ENCODE data around the gene KHDRBS1.
"Not testable (repeated sequence)": the region's sequence is repeated elsewhere in the genome, so short reads cannot be mapped to it uniquely, and the experiment has no call there.

The KHDRBS1 gene

DNA sequence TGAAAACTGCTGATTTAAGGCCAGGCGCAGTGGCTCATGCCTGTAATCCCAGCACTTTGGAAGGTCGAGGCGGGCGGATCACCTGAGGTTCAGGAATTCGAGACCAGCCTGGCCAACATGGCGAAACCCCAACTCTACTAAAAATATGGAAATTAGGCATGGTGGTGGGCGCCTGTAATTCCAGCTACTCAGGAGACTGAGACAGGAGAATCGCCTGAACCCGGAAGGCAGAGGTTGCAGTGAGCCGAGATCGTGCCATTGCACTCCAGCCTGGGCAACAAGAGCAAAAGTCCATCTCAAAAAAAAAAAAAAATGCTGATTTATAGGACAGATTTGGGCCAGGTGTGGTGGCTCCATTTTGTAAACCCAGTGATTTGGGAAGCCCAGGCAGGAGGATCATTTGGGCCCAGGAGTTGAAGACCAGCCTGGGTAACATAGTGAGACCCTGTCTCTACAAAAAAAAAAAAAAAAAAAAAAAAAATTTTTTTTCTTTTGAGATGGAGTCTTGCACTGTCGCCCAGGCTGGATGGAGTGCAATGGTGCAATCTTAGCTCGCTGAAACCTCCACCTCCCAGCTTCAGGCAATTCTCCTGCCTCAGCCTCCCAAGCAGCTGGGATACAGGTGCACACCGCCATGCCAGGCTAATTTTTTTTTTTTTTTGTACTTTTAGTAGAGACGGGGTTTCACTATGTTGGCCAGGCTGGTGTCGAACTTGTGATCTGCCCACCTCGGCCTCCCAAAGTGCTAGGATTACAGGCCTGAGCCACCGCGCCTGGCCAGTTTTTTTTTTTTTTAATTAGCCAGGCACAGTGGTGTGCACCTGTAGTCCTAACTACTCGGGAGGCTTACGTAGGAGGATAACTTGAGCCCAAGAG lies 52.2 kb downstream of the KHDRBS1 start:
- not testable (repeated sequence) for H3K27me3 ChIP-seq (ENCODE audit: low read depth, low read length); H3K36me3 ChIP-seq (ENCODE audit: control insufficient read depth in 1 of 2, insufficient read depth in 2 of 2, low read length in 2 of 2); H3K9me3 ChIP-seq (ENCODE audit: control insufficient read depth in 1 of 2, low read length in 2 of 2); H3K27ac ChIP-seq (ENCODE audit: low read length); H3K4me3 ChIP-seq (ENCODE audit: low read depth in 1 of 2, low read length in 2 of 2)
- H3K4me1 ChIP-seq (ENCODE audit: control insufficient read depth in 1 of 2, insufficient read depth in 2 of 2, low read length in 2 of 2), result peaks cover 11 to 16% of the 10 kb centered on the region in 2 donors

DNA sequence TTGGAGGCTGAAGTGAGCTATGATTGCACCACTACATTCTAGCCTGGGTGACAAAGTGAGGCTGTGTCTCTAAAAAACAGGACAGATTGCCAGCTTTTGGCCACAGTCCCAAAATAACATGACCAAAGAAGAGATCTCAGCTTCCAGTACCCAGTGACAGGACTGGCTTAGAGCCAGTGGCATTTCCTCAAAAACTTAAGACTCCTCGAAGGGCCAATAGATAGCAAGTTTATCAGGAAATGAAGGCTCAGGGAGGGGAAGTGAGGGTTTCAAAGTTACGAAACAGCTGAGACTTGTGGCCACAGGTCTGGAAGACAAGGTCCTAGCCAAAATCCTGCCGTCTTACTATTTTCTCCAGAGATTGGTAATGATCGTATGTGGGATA lies 52.8 kb downstream of the KHDRBS1 start:
- Histone ChIP-seq H3K4me3 (ENCODE audit: low read depth in 1 of 2, low read length in 2 of 2) (no peak overlapping the region), H3K36me3 (ENCODE audit: control insufficient read depth in 1 of 2, insufficient read depth in 2 of 2, low read length in 2 of 2) (peaks cover 1 to 2% of the 10 kb centered on the region in 2 donors), H3K9me3 (ENCODE audit: control insufficient read depth in 1 of 2, low read length in 2 of 2) (no peaks in the 10 kb centered on the region), H3K27me3 (ENCODE audit: low read depth, low read length) (no peaks in the 10 kb centered on the region), H3K27ac (ENCODE audit: low read length) (no peak overlapping the region), H3K4me1 (ENCODE audit: control insufficient read depth in 1 of 2, insufficient read depth in 2 of 2, low read length in 2 of 2) (peaks cover 11 to 16% of the 10 kb centered on the region in 2 donors)

DNA sequence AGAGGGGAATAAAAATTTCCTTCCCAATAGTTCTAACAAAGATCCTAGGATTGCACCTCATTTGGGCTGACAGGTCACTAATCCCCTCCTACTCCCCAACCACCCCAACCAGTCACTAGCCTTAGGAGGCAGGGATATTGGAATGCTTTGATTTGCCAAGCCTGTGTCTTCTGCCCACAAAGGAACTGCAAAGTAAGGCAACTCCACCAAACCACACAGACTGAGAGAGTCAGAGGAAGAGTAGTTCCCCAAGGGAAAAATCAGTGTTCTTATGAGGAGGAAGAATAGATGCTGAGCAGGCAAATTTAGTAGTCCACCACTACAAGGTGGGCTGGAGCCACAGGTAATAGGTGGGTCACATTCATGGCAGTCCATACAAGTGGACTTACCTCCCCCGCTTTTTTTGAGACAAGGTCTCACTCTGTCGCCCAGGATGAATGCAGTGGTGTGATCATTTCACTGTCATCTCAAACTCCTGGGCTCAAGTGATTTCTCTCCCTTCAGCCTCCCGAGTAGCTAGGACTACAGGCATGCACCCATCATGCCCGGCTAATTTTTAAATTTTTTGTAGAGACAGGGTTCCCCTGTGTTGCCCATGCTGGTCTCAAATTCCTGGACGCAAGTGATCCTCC lies 55.4 kb downstream of the KHDRBS1 start:
- Histone ChIP-seq H3K4me3 (ENCODE audit: low read depth in 1 of 2, low read length in 2 of 2) (no peak overlapping the region), H3K9me3 (ENCODE audit: control insufficient read depth in 1 of 2, low read length in 2 of 2) (no peaks in the 10 kb centered on the region), H3K27ac (ENCODE audit: low read length) (no peak overlapping the region), H3K4me1 (ENCODE audit: control insufficient read depth in 1 of 2, insufficient read depth in 2 of 2, low read length in 2 of 2) (peaks cover 10 to 11% of the 10 kb centered on the region in 2 donors), H3K27me3 (ENCODE audit: low read depth, low read length) (no peaks in the 10 kb centered on the region), H3K36me3 (ENCODE audit: control insufficient read depth in 1 of 2, insufficient read depth in 2 of 2, low read length in 2 of 2) (no peaks in the 10 kb centered on the region)

DNA sequence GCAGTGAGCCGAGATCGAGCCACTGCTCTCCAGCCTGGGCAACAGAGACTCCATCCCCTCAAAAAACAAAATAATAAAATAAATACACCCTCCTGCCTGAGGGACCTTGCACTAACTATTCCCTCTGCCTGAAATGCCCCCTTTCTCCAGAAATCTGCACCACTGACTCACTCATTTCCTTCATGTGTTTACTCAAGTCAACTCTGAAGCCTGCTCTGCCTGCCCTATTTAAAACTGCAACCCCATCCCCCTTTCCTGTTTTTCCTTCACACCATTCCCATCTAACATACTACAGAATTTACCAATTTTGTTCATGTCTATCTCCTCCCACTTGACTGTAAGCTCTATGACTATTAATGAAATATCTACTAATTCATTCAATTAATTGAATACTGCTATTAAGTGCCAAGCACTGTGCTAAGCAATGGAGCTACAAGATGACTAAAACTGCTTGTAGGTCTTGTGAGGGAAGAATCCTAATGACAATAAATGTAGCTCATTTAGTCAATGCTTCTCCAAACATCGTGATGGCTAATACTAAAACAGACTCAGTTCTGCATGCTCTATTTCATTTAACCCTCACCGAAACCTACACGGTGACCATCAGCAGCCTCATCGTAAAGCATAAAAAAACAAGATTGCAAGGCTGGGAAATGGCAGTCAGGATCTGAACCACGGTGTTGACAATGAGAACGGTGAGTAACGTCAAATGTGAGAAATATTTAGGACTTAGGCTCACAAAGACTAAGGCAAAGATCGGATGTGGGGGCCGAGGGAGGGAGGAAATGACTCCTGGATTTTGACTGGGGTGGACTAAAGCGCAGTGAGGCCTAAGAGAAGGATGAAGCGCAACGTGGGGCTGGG lies 58.3 kb downstream of the KHDRBS1 start:
- Histone ChIP-seq H3K4me1 (ENCODE audit: control insufficient read depth in 1 of 2, insufficient read depth in 2 of 2, low read length in 2 of 2) (peaks cover 3 to 11% of the 10 kb centered on the region in 2 donors), H3K9me3 (ENCODE audit: control insufficient read depth in 1 of 2, low read length in 2 of 2) (no peaks in the 10 kb centered on the region), H3K4me3 (ENCODE audit: low read depth in 1 of 2, low read length in 2 of 2) (peak overlapping the region; percentile 86 to 88), H3K27me3 (ENCODE audit: low read depth, low read length) (no peaks in the 10 kb centered on the region), H3K27ac (ENCODE audit: low read length) (peak overlapping the region; percentile 79), H3K36me3 (ENCODE audit: control insufficient read depth in 1 of 2, insufficient read depth in 2 of 2, low read length in 2 of 2) (peaks cover 5 to 9% of the 10 kb centered on the region in 2 donors)

GRCh38 chr1:32072622-32073298 lies 59.1 kb downstream of the KHDRBS1 start, which contains the start of gene TMEM39B:
Gene TMEM39B (plus strand): TSS chr1:32072939. CDS start chr1:32073048, 109 bp downstream.
- Histone ChIP-seq H3K4me3 (ENCODE audit: low read depth in 1 of 2, low read length in 2 of 2) (peak within 1 kb of the TSS; percentile 86 to 88), H3K36me3 (ENCODE audit: control insufficient read depth in 1 of 2, insufficient read depth in 2 of 2, low read length in 2 of 2) (peaks cover 13 to 17% of the 10 kb centered on the region in 2 donors), H3K9me3 (ENCODE audit: control insufficient read depth in 1 of 2, low read length in 2 of 2) (no peaks in the 10 kb centered on the region), H3K4me1 (ENCODE audit: control insufficient read depth in 1 of 2, insufficient read depth in 2 of 2, low read length in 2 of 2) (peaks cover 3 to 11% of the 10 kb centered on the region in 2 donors), H3K27ac (ENCODE audit: low read length) (peak within 1 kb of the TSS; percentile 79), H3K27me3 (ENCODE audit: low read depth, low read length) (no peaks in the 10 kb centered on the region)

DNA sequence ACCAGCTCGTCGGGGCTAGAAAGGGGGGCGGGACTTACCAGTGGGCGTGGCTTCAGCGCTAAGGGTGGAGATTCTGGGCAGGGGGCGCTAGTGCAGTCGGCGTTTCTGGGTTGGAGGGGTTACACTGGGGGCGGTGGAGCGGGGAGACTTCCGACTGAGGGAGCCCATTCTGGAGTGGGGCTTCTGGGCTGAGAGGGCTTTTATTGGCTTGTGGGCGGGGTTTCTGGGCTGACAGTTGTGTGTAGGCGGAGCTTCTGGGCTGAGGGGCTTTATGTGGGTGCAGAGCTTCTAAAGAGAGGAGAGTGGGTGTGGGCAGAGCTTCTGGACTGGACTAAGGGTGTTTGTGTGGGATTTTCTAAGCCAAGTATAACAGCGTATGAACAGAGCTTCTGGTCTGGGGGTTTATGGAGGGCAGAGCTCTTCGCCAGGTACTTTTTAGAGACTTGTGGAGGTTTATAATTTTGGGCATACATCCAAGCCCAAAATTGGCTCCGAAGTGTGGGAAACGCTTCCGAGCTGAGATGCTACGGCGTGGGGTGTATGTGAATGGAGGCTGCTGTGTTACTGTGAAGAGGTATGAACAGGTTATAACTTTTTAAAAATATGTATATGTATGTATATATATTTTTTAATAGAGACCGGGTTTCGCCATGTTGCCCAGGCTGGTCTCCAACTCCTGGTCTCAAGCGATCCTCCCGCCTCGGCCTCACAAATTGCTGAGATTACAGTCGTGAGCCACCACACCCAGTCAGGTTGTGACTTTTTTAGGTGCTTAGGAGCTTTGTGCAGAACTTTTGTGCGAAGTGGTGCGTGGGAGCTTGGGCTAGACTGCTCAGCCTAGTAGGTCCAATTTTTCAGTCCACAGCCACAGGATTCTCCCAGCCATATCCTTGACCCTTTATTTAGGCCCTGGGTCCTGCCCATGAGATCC lies 59.9 kb downstream of the KHDRBS1 start:
- Histone ChIP-seq H3K9me3 (ENCODE audit: control insufficient read depth in 1 of 2, low read length in 2 of 2) (no peaks in the 10 kb centered on the region), H3K27me3 (ENCODE audit: low read depth, low read length) (no peaks in the 10 kb centered on the region), H3K4me3 (ENCODE audit: low read depth in 1 of 2, low read length in 2 of 2) (peak overlapping the region; percentile 86 to 88), H3K4me1 (ENCODE audit: control insufficient read depth in 1 of 2, insufficient read depth in 2 of 2, low read length in 2 of 2) (peaks cover 3 to 11% of the 10 kb centered on the region in 2 donors), H3K36me3 (ENCODE audit: control insufficient read depth in 1 of 2, insufficient read depth in 2 of 2, low read length in 2 of 2) (peaks cover 14 to 24% of the 10 kb centered on the region in 2 donors), H3K27ac (ENCODE audit: low read length) (peak overlapping the region; percentile 51)

DNA sequence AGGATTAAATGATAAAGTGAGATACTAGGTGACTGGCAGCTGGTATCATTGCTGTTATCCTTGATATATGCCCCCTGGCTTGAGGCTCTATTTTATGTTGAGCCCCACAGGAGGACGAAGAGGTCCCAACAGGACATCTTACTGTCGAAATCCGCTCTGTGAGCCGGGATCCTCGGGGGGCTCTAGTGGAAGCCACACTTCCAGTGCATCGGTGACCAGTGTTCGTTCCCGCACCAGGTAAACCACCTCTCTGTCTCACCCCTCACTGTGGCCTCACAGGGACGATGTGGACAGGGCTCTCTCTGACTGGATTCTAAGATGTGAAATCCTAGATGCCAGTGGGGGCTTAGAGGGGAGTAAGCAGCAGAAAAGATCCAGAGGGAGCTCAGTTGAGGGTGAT lies 61.2 kb downstream of the KHDRBS1 start:
- Histone ChIP-seq H3K27ac (ENCODE audit: low read length) (no peak overlapping the region), H3K27me3 (ENCODE audit: low read depth, low read length) (no peaks in the 10 kb centered on the region), H3K4me1 (ENCODE audit: control insufficient read depth in 1 of 2, insufficient read depth in 2 of 2, low read length in 2 of 2) (peaks cover 3 to 11% of the 10 kb centered on the region in 2 donors), H3K9me3 (ENCODE audit: control insufficient read depth in 1 of 2, low read length in 2 of 2) (no peaks in the 10 kb centered on the region), H3K4me3 (ENCODE audit: low read depth in 1 of 2, low read length in 2 of 2) (no peak overlapping the region), H3K36me3 (ENCODE audit: control insufficient read depth in 1 of 2, insufficient read depth in 2 of 2, low read length in 2 of 2) (peaks cover 14 to 32% of the 10 kb centered on the region in 2 donors)

- no peak overlapping the region for H3K27ac ChIP-seq (ENCODE audit: low read length)
- H3K9me3 ChIP-seq (ENCODE audit: control insufficient read depth in 1 of 2, low read length in 2 of 2), result no peaks in the 10 kb centered on the region
- peaks cover 14 to 36% of the 10 kb centered on the region in 2 donors for H3K36me3 ChIP-seq (ENCODE audit: control insufficient read depth in 1 of 2, insufficient read depth in 2 of 2, low read length in 2 of 2)
- no peak overlapping the region for H3K4me3 ChIP-seq (ENCODE audit: low read depth in 1 of 2, low read length in 2 of 2)
- H3K4me1 ChIP-seq (ENCODE audit: control insufficient read depth in 1 of 2, insufficient read depth in 2 of 2, low read length in 2 of 2), result peaks cover 3% of the 10 kb centered on the region in 2 donors
- no peaks in the 10 kb centered on the region for H3K27me3 ChIP-seq (ENCODE audit: low read depth, low read length)
These were observed 63.8 kb downstream of the KHDRBS1 start for GRCh38 chr1:32077451-32077850.

DNA sequence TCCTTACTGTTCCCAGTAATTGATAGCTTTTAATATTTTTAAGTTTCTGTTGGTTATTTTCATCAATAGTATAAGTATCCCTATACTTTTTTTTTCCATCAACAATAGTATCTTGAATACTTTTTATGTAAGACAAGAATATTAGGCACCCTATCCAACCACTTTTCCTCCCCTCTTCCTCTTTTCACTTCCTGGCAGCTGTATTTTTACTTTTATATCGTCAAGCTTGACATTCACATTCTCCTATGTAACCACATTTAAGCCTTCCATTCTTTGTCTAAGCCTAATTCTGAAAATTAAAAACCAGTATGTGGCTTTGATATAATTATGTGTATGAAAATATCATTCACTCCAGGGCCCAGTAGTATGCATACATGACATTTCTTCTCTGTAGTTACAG lies 68.4 kb downstream of the KHDRBS1 start:
- Histone ChIP-seq H3K4me1 (ENCODE audit: control insufficient read depth in 1 of 2, insufficient read depth in 2 of 2, low read length in 2 of 2) (no peaks in the 10 kb centered on the region), H3K36me3 (ENCODE audit: control insufficient read depth in 1 of 2, insufficient read depth in 2 of 2, low read length in 2 of 2) (peaks cover 14 to 26% of the 10 kb centered on the region in 2 donors), H3K27me3 (ENCODE audit: low read depth, low read length) (no peaks in the 10 kb centered on the region)

DNA sequence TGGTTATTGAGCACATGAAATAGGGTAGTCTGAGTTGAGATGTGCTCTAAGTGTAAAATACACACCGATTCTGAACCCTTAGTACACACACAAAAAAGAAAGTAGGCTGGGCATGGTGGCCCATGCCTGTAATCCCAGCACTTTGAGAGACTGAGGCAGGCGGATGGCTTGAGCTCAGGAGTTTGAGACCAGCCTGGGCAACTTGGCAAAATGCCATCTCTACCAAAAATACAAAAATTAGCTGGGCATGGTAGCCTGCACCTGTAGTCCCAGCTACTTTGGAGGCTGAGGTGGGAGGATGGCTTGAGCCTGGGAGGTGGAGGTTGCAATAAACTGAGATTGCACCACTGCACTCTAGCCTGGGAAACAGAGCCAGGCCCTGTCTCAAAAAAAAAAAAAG lies 72.7 kb downstream of the KHDRBS1 start:
- not testable (repeated sequence) for H3K4me1 ChIP-seq (ENCODE audit: control insufficient read depth in 1 of 2, insufficient read depth in 2 of 2, low read length in 2 of 2); H3K4me3 ChIP-seq (ENCODE audit: low read depth in 1 of 2, low read length in 2 of 2); H3K27ac ChIP-seq (ENCODE audit: low read length); H3K27me3 ChIP-seq (ENCODE audit: low read depth, low read length); H3K9me3 ChIP-seq (ENCODE audit: control insufficient read depth in 1 of 2, low read length in 2 of 2); H3K36me3 ChIP-seq (ENCODE audit: control insufficient read depth in 1 of 2, insufficient read depth in 2 of 2, low read length in 2 of 2)

More for the DNA sequence above, 68.4 kb downstream of the KHDRBS1 start:
- H3K4me3 ChIP-seq (ENCODE audit: low read depth in 1 of 2, low read length in 2 of 2), result no peak overlapping the region
- no peak overlapping the region for H3K27ac ChIP-seq (ENCODE audit: low read length)
- H3K9me3 ChIP-seq (ENCODE audit: control insufficient read depth in 1 of 2, low read length in 2 of 2), result no peaks in the 10 kb centered on the region
